KOPT-K1 (cell line): Measurements from ENCODE around the gene TBXAS1.
A peak's percentile ranks its signal among the peaks of the same experiment; 100 is the strongest.

Experiments
- H3K27ac ChIP-seq: fragments of 200-600 bp; sonication (generic); 2 replicates; pipeline ENCODE4 v1.5.1; 2016; ENCODE audit warnings: antibody characterized with exemption, mild to moderate bottlenecking, low read depth, low read length; ENCODE audit not compliant: poor library complexity, severe bottlenecking
- H3K36me3 ChIP-seq: fragments of 200-600 bp; sonication (generic); 2 replicates; pipeline ENCODE4 v1.5.1; 2017; ENCODE audit warnings: antibody characterized with exemption, mild to moderate bottlenecking, low read length, moderate library complexity; ENCODE audit not compliant: insufficient read depth
- H3K9me3 ChIP-seq: fragments of 200-600 bp; sonication (generic); 2 replicates; pipeline ENCODE4 v1.5.1; 2017; ENCODE audit warnings: antibody characterized with exemption, low read length, mild to moderate bottlenecking; ENCODE audit not compliant: insufficient read depth, poor library complexity, severe bottlenecking

Gene TBXAS1

DNA sequence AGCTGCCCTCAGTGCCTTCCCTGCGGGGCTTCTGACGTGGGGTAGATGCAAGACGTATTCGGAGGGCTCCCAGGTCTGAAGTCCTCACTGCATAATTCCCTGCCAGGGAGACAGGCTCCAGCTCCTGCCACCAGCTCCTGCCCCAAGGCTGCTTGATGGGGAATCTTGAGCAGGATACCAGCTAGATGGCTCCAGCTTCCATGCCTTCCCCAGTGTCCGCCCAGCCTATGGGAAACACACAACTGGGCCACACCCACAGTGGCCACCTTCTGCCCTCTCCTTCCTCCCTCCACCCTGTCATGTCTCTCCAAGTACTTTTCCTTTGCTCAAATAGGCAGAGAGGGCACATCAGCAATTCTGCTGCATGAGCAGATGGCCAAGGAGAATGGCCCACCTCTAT is 137.9 kb downstream of the TBXAS1 start:
- Histone ChIP-seq H3K36me3 (no peaks in the 10 kb centered on the region), H3K27ac (no peak overlapping the region), H3K9me3 (no peaks in the 10 kb centered on the region)

DNA sequence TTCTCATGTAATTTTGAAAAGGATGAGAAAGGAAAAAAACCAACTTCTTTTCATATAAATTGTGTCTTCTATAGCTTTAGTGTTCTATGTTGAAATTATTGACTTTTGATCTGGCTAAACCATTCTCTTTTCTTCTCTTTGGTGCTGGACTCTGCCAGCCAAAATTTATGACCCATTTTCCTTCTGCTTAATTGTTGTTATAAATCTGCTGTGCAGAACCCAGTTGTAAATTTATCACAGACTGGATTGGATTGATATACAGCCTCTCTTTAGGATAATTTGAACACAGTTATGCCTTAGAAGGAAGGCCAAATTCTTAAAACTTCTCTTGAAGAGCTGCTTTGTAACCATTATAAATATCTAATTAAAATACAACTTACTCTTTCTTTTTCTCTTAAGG is 139.9 kb downstream of the TBXAS1 start:
- no peaks in the 10 kb centered on the region for H3K9me3 ChIP-seq
- no peak overlapping the region for H3K27ac ChIP-seq
- no peaks in the 10 kb centered on the region for H3K36me3 ChIP-seq

DNA sequence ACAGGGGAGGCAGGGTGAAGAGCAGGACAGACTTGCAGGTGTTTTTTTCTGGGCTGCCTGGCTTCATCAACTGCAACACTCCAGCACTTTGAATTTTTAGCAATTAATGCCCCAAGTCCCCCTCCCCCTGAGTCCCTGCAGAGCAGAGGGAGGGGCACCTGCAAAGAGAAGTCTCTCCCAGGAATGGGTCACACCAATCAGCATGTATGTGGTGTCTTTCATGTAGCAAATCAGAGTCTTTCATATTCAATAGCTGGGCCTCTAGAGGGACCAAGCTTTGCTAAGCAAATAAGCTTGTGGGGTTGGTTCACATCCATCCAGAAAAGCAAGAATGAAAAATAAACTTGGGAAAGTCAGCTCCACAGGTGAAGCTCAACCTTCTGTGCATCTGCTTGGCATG is 143.0 kb downstream of the TBXAS1 start:
- no peaks in the 10 kb centered on the region for H3K9me3 ChIP-seq
- H3K27ac ChIP-seq, result no peak overlapping the region
- no peaks in the 10 kb centered on the region for H3K36me3 ChIP-seq

DNA sequence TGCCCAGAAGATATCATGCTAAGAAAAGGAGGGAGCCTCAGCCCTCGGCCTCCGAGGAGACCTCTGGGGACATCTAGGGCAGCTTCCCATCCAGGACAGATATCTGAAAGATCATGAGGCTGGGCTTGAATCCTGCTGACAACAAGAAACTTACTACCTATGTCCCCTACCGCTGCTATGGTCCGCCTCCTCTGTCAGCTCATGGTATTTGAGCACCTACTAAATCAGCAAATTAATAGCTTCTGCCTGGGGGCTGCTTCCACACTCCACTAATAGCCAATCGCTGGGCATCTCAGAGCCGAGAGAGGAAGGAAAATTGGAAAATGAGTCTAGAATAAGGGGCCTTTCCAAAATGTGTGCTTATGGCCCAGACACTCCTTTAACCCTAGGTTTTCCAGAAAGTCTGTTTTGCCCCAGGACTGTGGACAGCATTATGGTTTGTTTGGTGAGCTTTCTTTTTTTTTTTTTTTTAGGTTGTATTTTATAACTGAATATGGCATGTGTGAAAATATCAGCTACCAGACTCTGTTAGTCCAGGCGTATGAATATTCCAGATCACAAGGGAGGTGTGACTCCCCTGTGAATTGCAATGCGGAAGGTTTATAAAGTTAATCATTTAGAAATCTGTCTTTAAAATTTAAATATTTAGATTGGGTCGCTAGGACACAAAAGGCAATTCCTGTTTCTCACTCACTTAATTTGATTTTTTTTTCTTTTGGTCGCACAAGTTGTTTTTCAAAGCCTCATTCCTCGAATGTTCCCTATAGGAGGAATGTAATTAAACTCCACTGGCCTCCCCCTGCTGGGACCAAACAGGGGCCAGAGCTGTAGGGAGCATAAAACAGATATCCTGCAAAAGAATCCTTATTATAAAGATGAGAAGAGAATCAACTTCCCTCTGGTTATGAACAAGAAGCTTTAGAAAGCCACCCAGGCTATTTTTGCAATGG is 144.3 kb downstream of the TBXAS1 start:
- H3K36me3 ChIP-seq, result no peaks in the 10 kb centered on the region
- H3K9me3 ChIP-seq, result no peaks in the 10 kb centered on the region
- no peak overlapping the region for H3K27ac ChIP-seq

DNA sequence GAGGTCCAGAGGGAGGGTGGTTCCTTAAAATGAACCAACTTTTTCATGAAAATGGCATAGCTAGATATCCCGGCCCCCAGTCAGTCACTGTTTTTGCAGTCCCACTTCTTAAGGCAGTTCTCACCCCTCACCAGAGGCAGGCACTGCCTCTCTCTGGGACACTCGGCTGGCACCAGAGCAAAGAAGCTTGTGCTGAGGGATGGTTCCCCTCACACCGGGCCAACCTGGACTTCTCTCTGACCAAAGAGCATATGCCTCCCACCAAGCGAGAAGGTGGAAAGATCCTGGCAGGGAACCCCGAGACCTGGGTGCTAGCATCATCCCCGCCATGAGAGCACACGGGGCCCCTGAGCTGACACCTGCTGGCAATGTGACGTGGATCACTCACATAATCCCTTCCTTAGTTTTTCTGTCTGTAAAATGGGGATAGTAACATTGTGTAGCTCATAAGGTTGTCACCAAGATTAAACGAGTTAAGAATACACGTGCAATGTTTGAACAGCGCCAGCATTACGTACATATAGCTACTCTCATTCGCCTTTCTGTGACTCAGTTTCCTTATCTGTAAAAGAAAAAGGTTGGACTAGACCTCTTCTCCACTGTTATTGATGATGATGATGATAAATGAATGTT is 145.2 kb downstream of the TBXAS1 start:
- Histone ChIP-seq H3K27ac (no peak overlapping the region), H3K9me3 (no peaks in the 10 kb centered on the region), H3K36me3 (no peaks in the 10 kb centered on the region)

DNA sequence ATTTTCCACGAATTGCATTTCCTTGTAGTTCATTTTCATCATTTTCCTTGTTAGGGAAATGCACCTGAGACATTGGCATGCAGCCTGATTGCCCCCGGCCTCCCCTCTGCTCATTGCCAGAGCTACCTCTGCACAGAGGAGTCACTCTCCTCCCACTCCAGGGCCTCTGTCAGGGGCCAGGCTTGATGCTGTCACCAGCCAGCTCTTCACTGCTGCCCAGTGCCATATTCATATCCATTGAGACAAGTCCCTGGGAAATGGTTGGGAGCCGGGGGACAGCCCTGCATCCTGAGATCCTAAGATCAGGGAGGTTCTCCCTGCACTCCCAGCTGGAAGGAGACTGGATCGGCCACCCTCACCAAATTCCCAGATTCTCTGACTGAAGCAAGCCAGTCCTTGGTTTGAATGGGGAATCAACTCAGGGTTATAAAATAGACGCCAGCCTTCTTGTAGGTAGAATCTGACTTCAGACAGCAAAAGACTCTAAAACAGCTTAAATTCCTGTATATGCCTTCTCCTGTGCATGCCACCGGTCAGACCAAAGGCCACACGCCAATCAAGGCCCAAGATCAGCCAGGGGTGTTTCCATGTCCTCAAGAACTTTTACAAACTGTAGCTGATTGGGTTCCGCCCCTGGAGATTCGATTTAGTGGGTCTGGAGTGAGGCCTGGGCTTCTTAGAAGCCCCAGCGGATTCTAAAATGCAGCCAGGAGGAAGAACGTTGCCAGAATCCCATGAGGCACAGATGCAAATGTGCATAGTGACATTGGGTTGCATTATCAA is 147.2 kb downstream of the TBXAS1 start:
- no peak overlapping the region for H3K27ac ChIP-seq

DNA sequence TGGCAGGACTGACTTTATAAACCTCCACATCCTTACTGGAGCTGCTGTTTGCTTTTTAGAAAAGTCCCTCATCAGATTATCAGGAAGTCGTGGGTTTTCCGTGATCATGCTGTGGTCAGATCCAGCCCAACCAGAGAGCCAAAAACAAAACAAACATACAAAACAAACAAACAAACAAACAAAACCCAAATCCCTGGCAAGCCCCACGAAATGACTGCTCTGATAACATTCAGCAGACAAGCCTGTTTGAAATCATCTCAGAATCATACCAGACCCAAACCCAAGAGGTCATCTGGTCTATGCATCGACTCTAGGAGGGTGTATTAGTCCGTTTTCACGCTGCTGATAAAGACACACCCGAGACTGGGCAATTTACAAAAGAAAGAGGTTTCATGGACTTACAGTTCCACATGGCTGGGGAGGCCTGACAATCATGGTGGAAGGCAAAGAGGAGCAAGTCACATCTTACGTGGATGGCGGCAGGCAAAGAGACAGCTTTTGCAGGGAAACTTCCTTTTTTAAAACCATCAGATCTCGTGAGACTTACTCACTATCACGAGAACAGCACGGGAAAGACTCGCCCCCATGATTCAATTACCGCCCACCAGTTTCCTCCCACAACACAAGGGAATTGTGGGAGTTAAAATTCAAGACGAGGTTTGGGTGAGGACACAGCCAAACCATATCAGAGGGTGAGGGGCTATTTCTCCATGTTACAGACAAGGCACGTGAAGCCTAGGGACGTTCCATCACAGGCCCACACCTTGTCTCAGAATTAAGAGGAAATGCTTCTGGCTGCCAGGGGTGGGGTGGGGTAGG is 148.0 kb downstream of the TBXAS1 start:
- Histone ChIP-seq H3K9me3 (no peaks in the 10 kb centered on the region), H3K36me3 (no peaks in the 10 kb centered on the region), H3K27ac (no peak overlapping the region)

More for the DNA sequence above, 147.2 kb downstream of the TBXAS1 start:
- Histone ChIP-seq H3K36me3 (no peaks in the 10 kb centered on the region), H3K9me3 (no peaks in the 10 kb centered on the region)

DNA sequence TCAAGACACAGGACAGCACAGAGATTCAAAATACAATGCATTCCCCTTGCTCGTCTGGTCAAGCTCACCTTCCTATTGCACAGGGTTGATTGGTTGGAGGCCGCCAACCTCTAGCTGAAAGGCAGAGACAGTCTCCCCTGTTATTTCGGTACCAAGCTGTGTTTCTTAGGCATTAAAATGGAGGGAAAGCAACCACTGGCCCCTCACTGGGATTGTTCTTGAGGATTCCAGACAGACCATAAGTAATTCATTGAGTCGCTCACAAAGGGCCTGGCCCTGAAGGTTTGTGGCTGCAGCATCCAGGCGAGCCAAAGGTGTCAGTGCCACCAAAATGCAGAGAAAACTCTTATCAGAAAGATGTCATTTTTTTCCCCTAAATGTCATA is 152.4 kb downstream of the TBXAS1 start:
- Histone ChIP-seq H3K27ac (peak overlapping the region; percentile 53), H3K36me3 (no peaks in the 10 kb centered on the region), H3K9me3 (no peaks in the 10 kb centered on the region)

DNA sequence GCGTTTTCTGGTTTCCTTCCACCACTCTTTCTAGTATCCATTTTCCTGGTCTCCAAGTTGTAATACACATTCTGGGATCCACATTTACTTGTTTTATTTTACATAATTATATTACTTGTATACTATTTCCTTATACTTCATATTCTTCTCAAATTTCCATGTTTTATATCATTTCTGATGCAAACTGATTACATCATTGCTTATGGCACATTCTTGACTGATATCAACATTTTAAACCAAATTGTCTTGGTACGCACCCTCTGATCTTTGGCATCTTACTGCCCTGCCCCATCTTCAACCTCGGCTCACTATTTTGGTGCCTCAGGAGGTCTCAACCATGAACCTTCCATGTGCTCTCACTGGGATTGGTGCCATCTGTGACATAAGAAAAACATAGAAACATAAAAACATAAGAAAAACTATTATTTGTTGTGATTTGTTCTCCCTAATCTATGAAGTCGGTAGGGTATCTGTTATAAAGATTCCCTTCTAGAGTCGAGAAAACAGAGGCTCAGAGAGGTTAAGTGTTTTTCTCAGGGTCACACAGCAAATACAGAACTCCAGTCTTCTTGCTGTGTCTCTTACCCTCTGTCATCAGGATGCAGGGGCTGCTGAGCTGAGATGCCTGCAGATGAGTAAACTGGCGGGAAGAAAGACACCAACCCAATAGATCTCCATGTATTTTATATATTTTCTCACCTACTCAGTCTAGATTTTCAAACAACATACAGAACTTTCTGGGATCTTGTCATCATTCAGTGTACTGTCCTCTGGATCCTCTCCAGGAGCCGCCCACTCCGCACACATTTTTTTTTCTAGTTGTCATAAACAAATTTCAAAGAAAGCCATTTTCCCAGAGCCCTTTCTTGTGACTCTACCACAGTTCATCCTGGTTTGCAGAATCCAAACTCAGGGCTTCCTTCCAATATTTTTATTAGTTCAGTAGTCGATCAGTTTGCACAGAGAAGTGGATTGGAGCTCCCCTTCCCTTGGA is 154.2 kb downstream of the TBXAS1 start:
- no peak overlapping the region for H3K27ac ChIP-seq

DNA sequence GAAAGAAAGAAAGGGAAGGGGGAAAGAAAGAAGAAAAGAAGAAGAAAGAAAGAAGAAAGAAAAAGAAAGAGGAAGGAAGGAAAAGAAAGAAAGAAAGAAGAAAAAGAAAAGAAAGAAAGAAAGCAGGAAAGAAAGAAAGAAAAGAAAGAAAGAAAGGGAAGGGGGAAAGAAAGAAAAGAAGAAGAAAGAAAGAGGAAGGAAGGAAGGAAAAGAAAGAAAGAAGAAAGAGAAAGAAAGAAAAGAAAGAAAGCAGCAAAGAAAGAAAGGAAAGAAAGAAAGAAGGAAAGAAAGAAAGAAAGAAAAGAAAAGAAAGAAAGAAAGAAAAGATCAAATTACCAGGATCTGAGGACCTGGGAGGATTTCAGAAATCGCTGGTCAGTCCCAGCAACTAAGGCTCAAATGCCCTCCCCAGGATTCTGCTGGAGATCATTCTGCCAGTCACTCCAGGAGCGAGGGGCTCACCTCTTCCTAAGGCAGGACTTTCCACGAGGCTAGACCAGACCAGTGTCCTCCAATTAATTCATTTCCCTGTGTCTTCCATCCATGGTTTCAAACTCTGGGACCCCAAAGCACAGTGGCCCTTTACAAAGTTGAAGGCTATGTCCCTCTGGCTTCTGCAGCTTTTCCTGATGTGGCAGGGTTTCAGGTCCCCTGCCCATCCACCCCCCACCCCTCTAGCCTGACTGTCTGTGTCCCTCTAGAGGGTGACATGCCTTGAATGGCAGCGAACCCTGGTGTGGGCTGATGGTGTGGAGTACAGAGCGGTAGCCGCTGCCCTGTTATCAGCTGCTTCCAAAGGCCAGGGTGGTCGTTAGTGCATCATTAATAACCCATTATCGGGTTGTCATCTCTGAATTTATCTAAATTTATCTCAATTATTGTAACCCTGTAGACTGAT is 155.8 kb downstream of the TBXAS1 start:
- H3K27ac ChIP-seq, result no peak overlapping the region
- H3K9me3 ChIP-seq, result no peaks in the 10 kb centered on the region
- no peaks in the 10 kb centered on the region for H3K36me3 ChIP-seq

More for the DNA sequence above, 154.2 kb downstream of the TBXAS1 start:
- H3K36me3 ChIP-seq, result no peaks in the 10 kb centered on the region
- no peaks in the 10 kb centered on the region for H3K9me3 ChIP-seq

DNA sequence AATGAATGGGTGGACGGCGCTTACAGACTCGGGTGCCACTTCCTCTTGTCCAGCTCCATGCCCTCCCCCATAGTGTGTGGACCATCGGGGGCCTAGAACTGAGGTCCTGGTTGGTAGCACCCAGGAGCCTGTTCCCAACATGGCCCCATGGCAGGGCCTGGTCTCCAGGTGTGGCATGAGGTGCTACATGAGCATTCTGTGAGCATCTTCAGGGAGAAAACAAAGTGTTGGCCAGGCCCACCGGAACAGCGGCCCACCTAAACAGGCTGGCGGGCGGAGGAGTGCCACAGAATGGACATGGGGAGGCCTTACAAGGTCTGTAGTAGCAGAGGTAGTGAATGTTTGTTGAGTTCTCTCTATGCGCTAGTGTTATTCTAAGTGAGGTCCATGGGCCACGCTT is 156.7 kb downstream of the TBXAS1 start:
- no peak overlapping the region for H3K27ac ChIP-seq
- H3K36me3 ChIP-seq, result no peaks in the 10 kb centered on the region
- no peaks in the 10 kb centered on the region for H3K9me3 ChIP-seq

DNA sequence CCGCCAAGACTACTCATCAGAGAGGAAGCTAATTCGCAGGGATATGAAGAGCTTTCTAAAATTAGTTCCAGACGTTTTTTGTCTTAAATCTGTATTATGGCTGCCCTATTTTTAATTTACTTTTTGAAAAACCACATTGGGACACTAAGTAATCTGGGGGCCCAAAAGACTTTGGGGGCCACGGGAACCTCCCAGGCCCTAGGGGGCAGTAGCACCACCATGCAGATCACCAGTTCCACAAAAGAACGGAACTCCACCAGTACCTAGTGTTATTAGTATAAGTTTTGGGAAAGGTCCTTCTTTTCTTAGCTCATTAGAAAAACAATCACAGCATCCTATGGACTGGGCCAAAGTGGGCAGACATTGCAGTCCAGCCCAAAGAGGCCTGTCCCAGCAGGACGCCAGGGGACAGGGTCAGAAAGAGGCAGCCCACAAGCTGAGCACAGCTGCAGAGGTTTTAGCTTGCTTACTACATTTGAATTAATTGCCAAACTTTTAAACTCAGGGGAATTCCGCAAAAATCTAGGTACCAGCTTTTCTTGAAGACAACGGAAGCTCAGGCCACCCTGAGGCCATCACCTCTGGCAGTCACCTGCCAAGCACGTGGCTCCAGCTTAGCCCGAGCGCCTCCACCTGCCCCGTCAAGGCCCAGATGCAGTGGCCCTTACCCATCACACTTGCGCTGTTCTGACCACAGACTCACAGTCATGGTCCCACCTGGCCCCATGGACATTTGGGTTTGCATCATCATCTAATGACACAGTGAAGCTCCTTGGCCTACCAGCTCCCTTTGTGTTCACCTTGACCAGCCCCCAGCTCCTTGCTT is 158.8 kb downstream of the TBXAS1 start:
- Histone ChIP-seq H3K36me3 (no peaks in the 10 kb centered on the region), H3K9me3 (no peaks in the 10 kb centered on the region), H3K27ac (no peak overlapping the region)
